WI38 (cell line): Measurements from ENCODE around the gene LIF.
"Not testable (repeated sequence)": the region's sequence is repeated elsewhere in the genome, so short reads cannot be mapped to it uniquely, and the experiment has no call there.

Source experiments
- H3K4me3 ChIP-seq: 2 replicates; pipeline ENCODE4 v1.5.1; 2011; ENCODE audit warnings: low read depth, mild to moderate bottlenecking, control low read depth, low read length
- CTCF ChIP-seq: IDR thresholded peaks from 2 replicates; pipeline ENCODE4 v1.5.1; 2012; ENCODE audit warnings: low read depth, mild to moderate bottlenecking, control low read depth, low read length

Gene LIF

GRCh38 chr22:30217698-30218560 is 28.6 kb downstream of the LIF start:
- TF ChIP-seq CTCF, result no peak
- H3K4me3 ChIP-seq, result no peak overlapping the region

- TF ChIP-seq CTCF, result no peak
- no peak overlapping the region for H3K4me3 ChIP-seq
Measured at GRCh38 chr22:30216710-30217109, 29.8 kb downstream of the LIF start.

- H3K4me3 ChIP-seq, result not testable (repeated sequence)
Measured at GRCh38 chr22:30216272-30216671, 30.3 kb downstream of the LIF start.

- TF ChIP-seq CTCF, result no peak
- no peak overlapping the region for H3K4me3 ChIP-seq
Measured at GRCh38 chr22:30214703-30215407, 31.7 kb downstream of the LIF start.

GRCh38 chr22:30212996-30213441 is 33.5 kb downstream of the LIF start:
- TF ChIP-seq CTCF, result no peak
- H3K4me3 ChIP-seq, result no peak overlapping the region

GRCh38 chr22:30212363-30212995 is 34.1 kb downstream of the LIF start:
- no peak overlapping the region for H3K4me3 ChIP-seq
- TF ChIP-seq CTCF, result no peak

GRCh38 chr22:30211124-30211820 is 35.3 kb downstream of the LIF start:
- no peak for TF ChIP-seq CTCF
- H3K4me3 ChIP-seq, result no peak overlapping the region
